HG02678 (cell line): ENCODE measurements around the gene C11orf68.

Source experiments
- ATAC-seq: cut with Tn5 transposase; IDR thresholded peaks from one replicate; pipeline ENCODE4 v1.9.1; 2021; ENCODE audit warnings: mild to moderate bottlenecking, moderate library complexity; ENCODE audit not compliant: unreplicated experiment

Gene C11orf68

GRCh38 chr11:65872586-65873317, 46.1 kb downstream of the C11orf68 start, which contains the start of gene EFEMP2:
Gene EFEMP2 (minus strand): TSS chr11:65872800. CDS start chr11:65872354, 446 bp downstream.
- ATAC-seq: no peak

GRCh38 chr11:65871811-65872548, 46.9 kb downstream of the C11orf68 start:
- ATAC-seq: no peak

GRCh38 chr11:65870706-65871681, 47.9 kb downstream of the C11orf68 start:
- no peak for ATAC-seq

DNA sequence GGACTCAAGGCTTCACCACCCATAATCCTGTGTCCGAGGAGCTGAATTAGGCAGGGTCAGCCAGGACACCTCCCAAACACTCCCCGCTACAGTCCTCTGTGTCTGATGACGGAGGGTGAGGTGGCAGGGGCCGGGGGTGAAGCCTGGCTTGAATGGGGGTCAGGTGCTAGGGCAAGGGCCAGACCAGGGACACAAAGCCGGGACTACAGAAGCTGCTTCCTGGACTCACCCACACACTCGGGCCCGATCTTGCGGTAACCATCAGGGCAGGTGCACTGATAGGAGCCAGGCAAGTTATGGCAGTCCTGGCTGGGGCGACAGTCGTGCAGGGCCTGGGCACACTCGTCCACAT, 48.6 kb downstream of the C11orf68 start:
- no peak for ATAC-seq

GRCh38 chr11:65869643-65870306, 49.1 kb downstream of the C11orf68 start:
- no peak for ATAC-seq

- no peak for ATAC-seq
These were observed 50.0 kb downstream of the C11orf68 start for GRCh38 chr11:65868907-65869306.

GRCh38 chr11:65868076-65868667, 50.7 kb downstream of the C11orf68 start:
- no peak for ATAC-seq

DNA sequence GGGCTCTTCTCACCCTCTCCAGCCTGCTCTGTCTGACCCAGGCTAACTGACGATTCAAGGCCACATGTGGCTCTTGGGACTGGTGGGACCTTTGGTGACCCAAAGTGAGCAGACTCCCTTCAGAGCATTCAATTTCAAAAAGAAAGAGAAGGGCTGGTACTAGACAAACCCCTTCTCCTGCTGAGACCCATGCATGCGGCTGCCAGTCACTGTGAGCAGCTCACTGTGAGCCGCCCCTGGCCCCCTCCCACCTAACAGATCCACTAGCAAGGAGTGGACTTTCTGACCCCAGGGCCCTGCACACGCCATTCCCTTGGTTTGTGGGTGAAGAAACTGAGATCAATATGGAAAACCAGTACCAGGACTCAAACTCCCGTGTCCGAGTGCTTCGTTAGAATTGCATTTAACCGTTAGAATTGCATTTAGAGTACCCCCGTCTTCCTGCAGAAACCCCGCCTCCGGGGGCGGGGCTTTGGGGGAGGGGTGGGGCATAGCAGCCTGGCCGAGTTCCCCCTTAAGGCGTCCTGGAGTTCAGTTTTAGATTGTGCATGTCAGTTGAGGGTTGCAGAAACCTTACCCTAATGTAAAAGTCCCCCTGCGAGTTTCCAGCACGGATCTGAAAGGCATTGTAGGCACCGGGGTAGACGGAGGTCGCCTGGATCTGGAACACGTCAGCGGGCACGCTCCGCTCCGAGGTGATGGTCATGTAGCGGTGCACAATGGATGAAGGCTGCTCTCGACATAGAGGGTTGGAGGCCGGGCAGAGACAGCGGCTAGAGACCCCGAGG, 51.4 kb downstream of the C11orf68 start:
- no peak for ATAC-seq
